ENCODE results near the gene SCARB1.

SCARB1 gene

DNA sequence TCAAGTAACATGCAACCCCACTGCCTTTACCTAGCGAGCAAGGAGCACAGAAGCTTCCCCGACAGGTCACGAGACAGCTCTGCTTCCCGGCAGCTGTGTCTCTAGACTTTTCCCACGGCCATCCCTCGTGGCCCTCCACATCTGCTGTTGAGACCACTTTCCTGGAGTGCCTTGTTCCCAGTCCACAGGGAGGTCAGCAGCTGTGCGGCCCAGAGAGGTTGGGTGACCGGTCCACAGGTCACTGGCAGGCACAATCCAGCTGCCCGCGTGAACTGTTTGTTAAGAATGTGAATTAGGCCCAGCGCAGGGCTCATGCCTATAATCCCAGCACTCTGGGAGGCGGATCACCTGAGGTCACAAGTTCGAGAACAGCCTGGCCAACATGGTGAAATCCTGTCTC lies 71.5 kb downstream of the SCARB1 start:
- DNase-seq = no peak

GRCh38 chr12:124790650-124791400 lies 72.8 kb downstream of the SCARB1 start:
- DNase-seq = no peak

DNA sequence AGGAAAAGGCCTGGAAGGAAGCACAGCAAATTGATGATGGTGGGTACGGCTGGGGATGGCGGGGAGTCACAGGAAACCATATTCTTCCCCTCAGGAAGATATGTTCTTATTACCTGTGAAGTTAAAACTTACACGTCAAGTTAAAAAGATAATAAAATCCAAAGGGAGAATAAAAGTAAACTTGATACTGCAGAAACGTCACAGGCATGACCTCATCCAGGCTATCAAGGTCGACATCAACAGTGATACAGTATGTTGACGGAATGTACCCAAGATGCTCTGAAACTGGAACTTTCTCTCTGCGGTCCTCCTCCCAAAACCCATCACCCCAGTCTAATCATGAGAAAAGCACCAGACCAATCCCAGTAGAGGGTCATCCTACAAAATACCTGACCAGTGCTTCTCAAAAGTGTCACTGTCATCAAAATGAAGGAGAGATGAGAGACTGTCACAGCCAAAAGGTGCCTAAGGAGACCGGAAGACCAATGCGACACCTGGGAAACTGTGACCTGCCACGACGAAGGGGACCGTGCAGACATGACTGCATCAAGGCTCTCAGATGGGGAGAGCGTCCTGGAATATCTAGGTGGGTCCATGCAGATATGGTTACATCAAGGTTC lies 74.6 kb downstream of the SCARB1 start:
- no peak for DNase-seq

DNA sequence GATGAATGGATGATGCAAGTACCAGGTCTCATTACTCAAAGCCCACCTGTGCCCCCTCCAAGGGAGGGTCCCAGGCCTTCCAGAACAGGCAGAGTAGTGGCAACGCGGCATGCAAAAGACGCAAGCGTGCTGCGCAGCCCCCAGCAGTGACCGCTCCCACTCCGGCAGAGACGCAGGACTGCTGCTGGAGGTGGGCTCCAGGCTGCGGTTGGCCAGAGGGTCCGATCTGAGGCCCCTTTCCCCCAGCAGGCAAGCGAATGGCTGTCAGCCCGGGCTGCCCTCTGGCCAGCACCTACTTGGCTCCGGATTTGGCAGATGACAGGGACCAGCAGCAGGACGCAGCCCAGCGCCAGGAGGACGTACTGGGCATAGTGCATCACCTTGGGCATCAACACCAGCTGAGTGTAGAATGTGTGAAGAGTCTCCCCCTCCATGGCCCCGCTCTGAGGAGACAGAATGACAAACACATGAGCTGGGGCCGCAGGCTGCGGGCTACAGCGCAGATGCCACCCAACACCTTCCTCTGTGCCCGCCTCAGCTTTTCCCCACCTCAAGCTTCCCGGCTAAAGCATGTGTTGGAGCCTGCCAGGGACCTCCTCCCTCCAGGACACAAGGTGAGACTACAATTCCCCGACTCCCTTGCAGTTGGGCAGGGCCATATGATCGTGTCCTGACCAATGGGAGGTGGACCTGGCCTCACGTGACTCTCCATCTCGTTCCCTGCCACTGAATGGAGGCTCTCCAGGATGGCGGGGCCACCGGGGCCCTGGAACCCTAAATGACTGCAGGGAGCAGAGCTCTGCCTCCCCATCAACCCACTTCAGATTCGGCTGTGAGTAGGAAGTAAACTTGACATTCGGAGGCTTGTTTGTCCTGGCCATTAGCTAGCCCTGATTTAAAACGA lies 77.4 kb downstream of the SCARB1 start:
- no peak for DNase-seq

GRCh38 chr12:124784871-124785572 lies 78.6 kb downstream of the SCARB1 start:
- DNase-seq = no peak

GRCh38 chr12:124783087-124783486 lies 80.6 kb downstream of the SCARB1 start:
- DNase-seq = no peak

DNA sequence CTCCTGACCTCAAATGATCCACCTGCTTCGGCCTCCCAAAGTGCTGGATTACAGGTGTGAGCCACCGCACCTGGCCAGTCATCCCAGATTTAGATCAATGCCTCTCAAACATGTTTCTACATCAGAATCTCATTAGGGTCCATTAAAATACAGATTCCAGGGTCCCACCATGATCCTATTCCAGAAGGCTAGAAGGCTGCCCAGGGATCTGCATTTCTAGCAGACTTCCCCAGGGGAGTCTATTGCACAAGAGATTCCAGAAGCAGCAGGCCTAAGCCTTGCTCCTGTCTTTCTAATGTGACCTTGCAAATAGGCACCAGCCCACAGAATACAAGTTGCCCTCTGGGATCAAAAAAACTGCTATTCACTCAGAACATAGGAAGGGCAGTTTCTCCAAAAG lies 81.5 kb downstream of the SCARB1 start:
- no peak for DNase-seq

GRCh38 chr12:124780752-124781685 lies 82.6 kb downstream of the SCARB1 start:
- DNase-seq = no peak

- no peak for DNase-seq
These were observed 83.3 kb downstream of the SCARB1 start for GRCh38 chr12:124780336-124780735.

DNA sequence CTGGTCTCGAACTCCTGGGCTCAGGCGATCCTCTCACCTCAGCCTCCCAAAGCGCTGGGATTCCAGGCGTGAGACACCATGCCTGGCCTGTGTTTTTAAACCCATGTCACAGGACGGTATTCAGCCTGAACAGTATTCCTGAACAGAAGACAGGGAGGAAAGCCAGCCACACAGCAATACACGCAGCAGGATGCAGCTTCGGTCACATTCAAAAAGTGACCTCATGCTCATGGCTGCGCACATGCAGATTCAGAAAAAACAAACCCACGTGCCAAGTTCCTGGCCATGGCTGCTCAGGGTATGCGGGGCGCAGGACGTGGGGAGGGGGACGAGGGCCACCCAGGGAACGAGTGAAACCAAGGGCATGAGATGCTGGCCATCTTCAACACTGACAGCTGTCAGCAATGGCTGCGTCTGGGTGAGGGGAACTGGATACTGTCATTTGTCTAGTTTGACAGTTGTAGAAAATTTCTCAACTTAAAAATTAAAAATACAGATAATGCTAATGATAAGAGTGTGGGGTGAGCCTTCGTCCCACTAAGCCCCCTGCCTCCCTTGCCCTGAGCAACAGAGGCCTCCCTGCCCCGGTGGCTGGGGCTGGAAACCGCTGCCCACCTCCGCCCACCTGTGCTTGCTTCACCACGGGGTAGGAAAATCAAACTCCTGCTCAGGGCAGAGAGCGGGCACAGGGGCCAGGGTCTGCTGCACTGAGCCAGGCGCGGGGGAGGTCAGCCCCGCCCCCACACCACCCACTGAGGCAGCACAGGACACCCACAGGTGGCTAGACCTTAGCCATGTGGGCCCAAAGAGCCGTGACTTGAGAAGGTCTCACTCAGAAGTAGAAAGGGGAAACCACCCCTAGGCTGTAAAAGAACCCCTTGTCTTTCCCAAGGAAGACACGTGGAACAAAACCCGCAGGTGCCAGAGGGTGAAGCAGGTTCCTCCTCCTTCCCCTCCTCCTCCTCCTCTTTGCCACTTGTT lies 84.2 kb downstream of the SCARB1 start:
- no peak for DNase-seq

GRCh38 chr12:124778411-124778810 lies 85.3 kb downstream of the SCARB1 start:
- peak; percentile 38 for DNase-seq

GRCh38 chr12:124777399-124778372 lies 86.0 kb downstream of the SCARB1 start:
- no peak for DNase-seq

GRCh38 chr12:124776125-124776513 lies 87.5 kb downstream of the SCARB1 start:
- no peak for DNase-seq

DNA sequence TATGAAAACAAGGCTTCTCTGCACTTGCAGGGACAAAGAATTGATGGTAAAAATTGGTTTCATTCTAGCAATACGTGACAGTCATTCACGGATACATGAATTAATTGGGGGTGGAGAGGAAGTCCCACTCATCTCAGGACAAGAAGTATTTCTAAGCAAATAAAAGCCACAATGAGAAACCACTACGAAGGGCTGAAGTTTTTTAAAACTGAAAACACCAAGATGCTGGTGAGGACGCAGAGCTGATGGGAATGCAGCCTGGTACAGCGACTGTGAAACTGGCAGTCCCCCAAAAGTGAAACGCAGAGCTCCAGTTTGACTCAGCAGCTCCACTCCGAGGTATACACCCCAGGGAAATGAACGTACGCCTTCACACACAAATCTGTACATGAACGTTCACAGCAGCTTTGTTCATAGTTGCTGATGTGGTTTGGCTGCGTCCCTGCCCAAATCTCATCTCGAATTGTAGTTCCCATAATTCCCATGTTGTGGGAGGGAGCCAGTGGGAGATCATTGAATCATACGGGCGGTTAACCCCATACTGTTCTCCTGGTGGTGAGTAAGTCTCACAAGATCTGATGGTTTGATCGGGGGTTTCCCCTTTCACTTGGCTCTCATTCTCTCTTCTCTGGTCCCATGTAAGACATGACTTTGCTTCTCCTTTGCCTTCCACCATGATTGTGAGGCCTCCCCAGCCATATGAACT lies 89.0 kb downstream of the SCARB1 start:
- peak; percentile 85 for DNase-seq

DNA sequence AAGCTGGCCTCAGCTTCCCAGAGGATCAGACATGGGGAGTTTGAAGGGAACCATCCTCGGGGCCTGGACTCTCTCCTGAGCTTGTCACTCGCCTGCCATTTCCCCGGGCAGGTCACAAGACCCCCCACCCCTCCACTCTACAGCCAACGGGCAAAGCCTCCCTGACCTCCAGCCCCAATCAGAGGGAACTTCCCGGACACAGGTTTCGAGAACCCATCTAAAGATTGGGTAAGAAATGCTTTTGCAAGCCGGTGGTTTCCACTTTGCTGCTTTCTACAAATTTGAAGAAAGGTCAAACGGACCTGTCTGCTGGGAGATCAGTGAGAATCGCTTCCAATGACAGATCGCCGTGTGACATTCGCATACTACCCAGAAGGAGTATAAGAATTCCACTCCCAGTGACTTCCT lies 89.6 kb downstream of the SCARB1 start:
- DNase-seq = peak; percentile 38

DNA sequence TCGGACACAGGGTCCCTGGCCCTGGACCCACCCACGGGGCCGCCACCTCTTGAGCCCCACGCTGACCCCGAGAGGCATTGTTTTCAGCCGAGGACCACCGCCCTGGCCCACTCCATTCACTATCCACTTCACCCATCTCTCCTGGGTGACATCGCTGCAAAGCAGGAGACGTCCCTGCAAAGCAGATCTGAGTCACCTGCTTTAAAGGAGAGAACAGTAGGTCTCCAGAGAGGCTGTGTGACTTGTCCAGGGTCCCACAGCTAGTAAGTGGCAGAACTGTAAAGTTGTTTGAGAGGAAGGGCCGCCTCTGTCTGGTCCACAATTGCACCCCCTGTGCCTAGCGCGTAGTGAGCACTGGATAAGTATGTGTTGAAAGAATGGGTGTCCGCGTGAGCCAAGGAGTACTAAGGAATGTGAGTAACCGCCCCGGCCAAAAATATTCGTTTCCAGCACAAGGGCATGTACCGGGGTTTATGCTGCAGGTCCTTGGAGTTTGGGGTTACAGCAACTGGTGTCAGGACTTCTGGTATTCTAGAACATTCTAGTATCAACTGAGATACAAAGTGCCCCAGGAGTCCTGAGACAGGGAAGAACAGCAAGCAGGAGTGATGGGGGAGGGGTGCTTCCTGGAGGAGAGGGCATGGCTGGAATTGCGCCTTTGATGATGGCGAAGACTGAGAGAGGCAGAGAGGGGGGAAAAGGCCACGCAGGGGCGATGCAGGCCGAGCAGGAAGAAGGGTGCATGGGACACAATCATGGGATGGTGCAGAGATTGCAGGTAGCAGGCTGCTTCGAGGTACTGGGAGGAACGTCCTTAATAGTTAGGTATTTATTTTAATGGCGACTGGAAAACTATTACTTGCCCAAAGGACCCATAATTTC lies 91.1 kb downstream of the SCARB1 start:
- no peak for DNase-seq

DNA sequence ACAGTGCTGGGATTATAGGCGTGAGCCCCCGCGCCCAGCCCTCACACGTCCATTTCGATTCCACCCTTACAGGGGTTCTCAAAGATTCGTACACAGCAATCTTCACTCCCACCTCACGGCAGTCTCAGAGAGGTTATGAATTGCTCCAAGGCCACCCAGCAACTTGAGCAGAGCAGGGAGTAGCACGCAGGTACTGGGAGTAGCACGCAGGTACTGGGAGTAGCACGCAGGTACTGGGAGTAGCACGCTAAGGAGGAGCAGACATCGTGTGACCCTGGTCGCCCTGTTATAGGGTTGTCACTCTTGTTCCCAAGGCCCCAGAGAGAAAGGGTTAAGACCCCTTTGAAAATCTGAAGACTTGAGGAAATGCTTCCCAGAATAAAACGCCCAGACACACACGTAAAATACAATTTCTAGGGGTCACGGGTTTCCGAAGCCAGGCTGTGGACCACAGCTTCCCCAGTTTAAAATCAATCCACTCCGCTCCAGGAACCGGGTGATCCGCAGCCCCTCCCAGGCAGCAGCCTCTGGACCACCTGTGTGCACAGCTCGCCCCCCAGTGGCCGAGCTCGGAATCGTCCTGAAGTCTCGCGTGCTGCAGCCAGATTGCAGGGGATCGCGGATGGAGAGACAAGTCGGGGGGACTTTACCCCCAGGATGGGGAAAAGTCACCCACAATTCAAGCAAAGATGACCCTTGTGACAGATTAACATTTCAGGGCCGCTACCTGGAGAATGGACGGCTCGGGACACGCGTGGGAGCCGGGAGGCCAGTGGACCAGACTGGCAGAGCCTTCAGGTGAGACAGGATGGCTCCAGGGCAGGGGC lies 92.0 kb downstream of the SCARB1 start:
- peak; percentile 84 for DNase-seq
